ENCODE measurements around the gene LYRM1. TPM values are rescaled to one million over a fixed set of nuclear protein-coding genes. Genes with fewer than 3 reads are reported as not detected.

The LYRM1 gene
- total and polyA plus RNA-seq, 2 of the 8 experiments (the other 6 are each of a cell fraction or from before 2014, with no cell fraction given), result 11.6 to 13.4 TPM

- Histone ChIP-seq H3K27me3 (replicated peaks in 1 of 4; ENCODE audit: control insufficient read depth in 3 of 4, extremely low read depth in 1 of 4, insufficient read depth in 3 of 4, low read length in 3 of 4) (no peaks in the 10 kb centered on the region), H4K5ac (ENCODE audit: insufficient read length, low read depth, low read length) (no peak overlapping the region), H3K4me3 (ENCODE audit: extremely low read depth in 1 of 4, insufficient read depth in 2 of 4, low read depth in 3 of 4, low read length in 4 of 4) (no peak overlapping the region), H4K20me1 (replicated peaks in 1 of 2; ENCODE audit: control insufficient read depth in 1 of 2, insufficient read depth in 2 of 2, low read length in 2 of 2) (peaks cover 0 to 4% of the 10 kb centered on the region in 2 experiments), H2BK12ac (ENCODE audit: low read depth, low read length) (no peak overlapping the region), H2AK5ac (ENCODE audit: low read depth, low read length) (no peak overlapping the region; the same call in 1 of the 2 replicates), H3K27ac (ENCODE audit: low read depth, low read length) (no peak overlapping the region), H4K91ac (replicated peaks; ENCODE audit: insufficient read length, low read length) (no peak overlapping the region), H3K23me2 (ENCODE audit: low read depth, low read length) (no peaks in the 10 kb centered on the region), H3K4me1 (replicated peaks in 1 of 4; ENCODE audit: control insufficient read depth in 3 of 4, insufficient read depth in 4 of 4, low read length in 3 of 4) (peaks cover 0 to 1% (median 0%) of the 10 kb centered on the region in 4 experiments; a peak in 1 of 7 replicates), H3K9ac (replicated peaks in 1 of 4; ENCODE audit: extremely low read depth in 1 of 4, low read depth in 3 of 4, low read length in 3 of 4) (no peak overlapping the region), H2BK5ac (ENCODE audit: low read depth, low read length) (no peak overlapping the region), H3K4ac (replicated peaks; ENCODE audit: insufficient read length, low read depth, low read length) (no peak overlapping the region), H3K56ac (replicated peaks; ENCODE audit: insufficient read length, low read depth, low read length) (no peak overlapping the region), H2BK15ac (ENCODE audit: low read length) (no peak overlapping the region), H2BK120ac (replicated peaks; ENCODE audit: low read depth, low read length) (no peak overlapping the region), H3K36me3 (ENCODE audit: control insufficient read depth in 2 of 4, insufficient read depth in 4 of 4, low read length in 3 of 4) (no peaks in the 10 kb centered on the region), H2AFZ (ENCODE audit: low read length) (no peak overlapping the region), H3K9me3 (ENCODE audit: insufficient read depth in 2 of 2, low read depth in 1 of 2, low read length in 1 of 2) (no peaks in the 10 kb centered on the region), H2BK20ac (ENCODE audit: low read length) (no peak overlapping the region), H3K4me2 (ENCODE audit: insufficient read depth in 1 of 2, low read depth in 2 of 2, low read length in 2 of 2) (no peak overlapping the region), H4K8ac (ENCODE audit: extremely low read depth, insufficient read depth, low read length) (no peak overlapping the region), H3K14ac (ENCODE audit: insufficient read length) (no peak overlapping the region), H3K18ac (ENCODE audit: extremely low read depth, low read length) (no peak overlapping the region), H3K23ac (ENCODE audit: insufficient read length) (no peak overlapping the region), H3K79me2 (ENCODE audit: control insufficient read depth in 1 of 2, insufficient read depth in 2 of 2, low read length in 2 of 2) (peaks cover 6 to 81% of the 10 kb centered on the region in 2 experiments; a peak in 3 of 4 replicates), H3K79me1 (ENCODE audit: low read depth, low read length) (peaks cover 5% of the 10 kb centered on the region; the same call in 1 of the 2 replicates)
- 47% methylated on average over 2 of the region's 2 CpGs; no CpG with 5 or more reads in 1 of the 2 experiments for WGBS, 2 experiments (ENCODE audit: extremely low coverage in 1 of 2, insufficient coverage in 1 of 2, insufficient read length in 1 of 2, insufficient replicate concordance in 2 of 2, low coverage in 1 of 2, low lambda C conversion rate in 2 of 2, missing lambda C conversion rate in 1 of 2)
- TF ChIP-seq RAD21 (IDR thresholded peaks at IDR 0.05 in 1 of 2, conservative IDR thresholded peaks at IDR 0.05 in 1 of 2; ENCODE audit: low read depth in 2 of 2, low read length in 2 of 2) (no peak), TAF7 (optimal IDR thresholded peaks at IDR 0.05; ENCODE audit: borderline replicate concordance, low read depth, low read length) (no peak), TBP (IDR thresholded peaks at IDR 0.05; ENCODE audit: low read depth, low read length) (no peak), BACH1 (IDR thresholded peaks at IDR 0.05; ENCODE audit: low read length) (no peak), SIX5 (IDR thresholded peaks at IDR 0.05; ENCODE audit: low read depth, low read length) (no peak), ASH2L (IDR thresholded peaks at IDR 0.05; ENCODE audit: low read length) (no peak), CTBP2 (IDR thresholded peaks at IDR 0.05; ENCODE audit: borderline replicate concordance, insufficient read depth, insufficient read length, low read length) (no peak), TEAD4 (IDR thresholded peaks at IDR 0.05; ENCODE audit: low read depth, low read length) (no peak), FOSL1 (IDR thresholded peaks at IDR 0.05; ENCODE audit: insufficient read depth, low read depth, low read length) (no peak), SP2 (IDR thresholded peaks at IDR 0.05; ENCODE audit: low read length) (no peak), KDM5A (IDR thresholded peaks at IDR 0.05; ENCODE audit: low read length) (no peak), MAX (IDR thresholded peaks at IDR 0.05) (no peak), YY1 (IDR thresholded peaks at IDR 0.05; ENCODE audit: low read depth, low read length) (no peak), CREB1 (IDR thresholded peaks at IDR 0.05) (no peak), SAP30 (IDR thresholded peaks at IDR 0.05; ENCODE audit: insufficient read depth, insufficient replicate concordance, low read length) (no peak)
- CTCF ChIA-PET (ENCODE audit: partially characterized antibody), result interaction anchor here (1.2 kb wide), 1 partner anchor 21 kb away, joined by 4 read pairs; no protein-coding TSS in a partner anchor
- POLR2A ChIA-PET (ENCODE audit: partially characterized antibody), result interaction anchor here (1.2 kb wide), 1 partner anchor 20 kb away, joined by 4 read pairs; no protein-coding TSS in a partner anchor
- DNase-seq (ENCODE audit: low read depth in 1 of 2, low spot score in 2 of 2) (no peak), FAIRE-seq (no peak)
These were observed 29.3 kb upstream of the LYRM1 start for GRCh38 chr16:20871258-20871657.
